SK-N-SH treated with all-trans-retinoic acid at 6 μM for 48 hours (cell line): ENCODE data around the gene SYK.

Experiments used
- ATAC-seq: fragments of 200-7000 bp; cut with Tn5 transposase; 3 replicates; pipeline ENCODE4 v1.9.1; 2020; ENCODE audit warnings: mild to moderate bottlenecking, moderate library complexity
- BACH2 ChIP-seq: fragments of 250-450 bp; sonication (Bioruptor Pico); IDR thresholded peaks from 2 replicates; pipeline ENCODE4 v1.9.0; 2021; ENCODE audit warnings: mild to moderate bottlenecking, borderline replicate concordance
- CSDC2 ChIP-seq: fragments of 250-450 bp; sonication (Bioruptor Pico); IDR thresholded peaks from 2 replicates; pipeline ENCODE4 v1.5.0; 2020; ENCODE audit warnings: mild to moderate bottlenecking, moderate library complexity
- ESRRG ChIP-seq: fragments of 250-450 bp; sonication (Bioruptor Pico); IDR thresholded peaks from 2 replicates; pipeline ENCODE4 v1.6.1; 2021; ENCODE audit warnings: mild to moderate bottlenecking
- GLIS3 ChIP-seq: fragments of 250-450 bp; sonication (Bioruptor Pico); IDR thresholded peaks from 2 replicates; pipeline ENCODE4 v1.5.0; 2020; ENCODE audit warnings: mild to moderate bottlenecking, moderate library complexity
- ISL1 ChIP-seq: fragments of 250-450 bp; sonication (Bioruptor Pico); IDR thresholded peaks from 2 replicates; pipeline ENCODE4 v2.1.2; 2022; ENCODE audit warnings: mild to moderate bottlenecking, moderate library complexity
- OSR1 ChIP-seq: fragments of 250-450 bp; sonication (Bioruptor Pico); IDR thresholded peaks from 2 replicates; pipeline ENCODE4 v1.8.0; 2022; ENCODE audit warnings: moderate library complexity, mild to moderate bottlenecking, inconsistent platforms
- PPARA ChIP-seq: fragments of 250-450 bp; sonication (Bioruptor Pico); IDR thresholded peaks from 2 replicates; pipeline ENCODE4 v1.5.0; 2020; ENCODE audit warnings: mild to moderate bottlenecking, borderline replicate concordance
- RARB ChIP-seq: fragments of 250-450 bp; sonication (Bioruptor Pico); IDR thresholded peaks from 2 replicates; pipeline ENCODE4 v1.8.0; 2021; ENCODE audit warnings: mild to moderate bottlenecking, moderate library complexity
- SNAI2 ChIP-seq: fragments of 250-450 bp; sonication (Bioruptor Pico); IDR thresholded peaks from 2 replicates; pipeline ENCODE4 v1.5.0; 2020; ENCODE audit warnings: mild to moderate bottlenecking, moderate library complexity
- TCF4 ChIP-seq: fragments of 250-450 bp; sonication (Bioruptor Pico); IDR thresholded peaks from 2 replicates; pipeline ENCODE4 v1.8.0; 2021; ENCODE audit warnings: mild to moderate bottlenecking, moderate library complexity, borderline replicate concordance
- TOX ChIP-seq: fragments of 250-450 bp; sonication (Bioruptor Pico); IDR thresholded peaks from 2 replicates; pipeline ENCODE4 v1.8.0; 2021; ENCODE audit warnings: mild to moderate bottlenecking, moderate library complexity, borderline replicate concordance
- ZC3H10 ChIP-seq: fragments of 250-450 bp; sonication (Bioruptor Pico); IDR thresholded peaks from 2 replicates; pipeline ENCODE4 v1.5.1; 2021; ENCODE audit warnings: mild to moderate bottlenecking, moderate library complexity
- ZFP3 ChIP-seq: fragments of 250-450 bp; sonication (Bioruptor Pico); IDR thresholded peaks from 2 replicates; pipeline ENCODE4 v1.5.0; 2020; ENCODE audit warnings: mild to moderate bottlenecking, moderate library complexity
- ZFP30 ChIP-seq: fragments of 450-650 bp; formaldehyde crosslinking; IDR thresholded peaks from 2 replicates; pipeline ENCODE4 v1.5.0; 2022; ENCODE audit warnings: mild to moderate bottlenecking, moderate library complexity
- ZNF565 ChIP-seq: fragments of 450-650 bp; formaldehyde crosslinking; conservative IDR thresholded peaks from 2 replicates; pipeline ENCODE4 v1.5.0; 2020; ENCODE audit warnings: low read depth, mild to moderate bottlenecking, moderate library complexity
- ZNF70 ChIP-seq: fragments of 450-650 bp; formaldehyde crosslinking; IDR thresholded peaks from 2 replicates; pipeline ENCODE4 v1.5.0; 2020; ENCODE audit warnings: mild to moderate bottlenecking, moderate library complexity
- ZNF8 ChIP-seq: fragments of 450-650 bp; formaldehyde crosslinking; IDR thresholded peaks from 2 replicates; pipeline ENCODE4 v1.5.0; 2020; ENCODE audit warnings: mild to moderate bottlenecking, moderate library complexity
- TF ChIP-seq, protein P1 (sequence below): fragments of 250-450 bp; sonication (Bioruptor Pico); IDR thresholded peaks from 2 replicates; pipeline ENCODE4 v1.5.1; 2020; ENCODE audit warnings: low read depth, mild to moderate bottlenecking, moderate library complexity
- TF ChIP-seq, protein P2 (sequence below): fragments of 250-450 bp; sonication (Bioruptor Pico); IDR thresholded peaks from 2 replicates; pipeline ENCODE4 v1.8.0; 2021; ENCODE audit warnings: low read depth, mild to moderate bottlenecking, moderate library complexity, borderline replicate concordance
- TF ChIP-seq, protein P3 (sequence below): fragments of 250-450 bp; sonication (Bioruptor Pico); IDR thresholded peaks from 2 replicates; pipeline ENCODE4 v1.5.1; 2021; ENCODE audit warnings: mild to moderate bottlenecking, moderate library complexity
- TF ChIP-seq, protein P4 (sequence below): fragments of 250-450 bp; sonication (Bioruptor Pico); IDR thresholded peaks from 2 replicates; pipeline ENCODE4 v1.8.0; 2020; ENCODE audit warnings: mild to moderate bottlenecking, moderate library complexity, borderline replicate concordance
- TF ChIP-seq, protein P5 (sequence below): fragments of 250-450 bp; sonication (Bioruptor Pico); IDR thresholded peaks from 2 replicates; pipeline ENCODE4 v1.5.0; 2020; ENCODE audit warnings: mild to moderate bottlenecking, moderate library complexity

Gene SYK

DNA sequence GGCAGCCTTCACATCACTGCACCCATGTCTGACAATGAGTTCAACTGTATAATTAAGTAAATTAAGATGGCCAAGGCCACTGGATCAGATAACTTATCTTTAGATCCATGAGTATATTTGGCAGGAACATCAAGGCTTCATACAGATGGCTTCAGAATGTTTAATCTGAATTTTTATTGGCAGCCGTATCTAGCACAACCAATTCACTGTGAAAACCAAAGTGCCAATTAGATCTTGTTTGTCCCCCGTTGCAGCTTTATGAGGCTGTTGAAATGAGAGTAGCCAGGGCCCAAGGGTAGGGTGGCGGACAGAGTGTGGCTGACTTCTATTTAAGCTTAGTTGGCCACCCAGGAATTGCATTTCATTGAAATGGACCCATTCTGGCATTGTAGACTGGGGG is 137.7 kb downstream of the SYK start (continued):
- TF ChIP-seq ISL1 (CRISPR knock-in tag) (no peak), ZNF565 (CRISPR knock-in tag) (no peak)

DNA sequence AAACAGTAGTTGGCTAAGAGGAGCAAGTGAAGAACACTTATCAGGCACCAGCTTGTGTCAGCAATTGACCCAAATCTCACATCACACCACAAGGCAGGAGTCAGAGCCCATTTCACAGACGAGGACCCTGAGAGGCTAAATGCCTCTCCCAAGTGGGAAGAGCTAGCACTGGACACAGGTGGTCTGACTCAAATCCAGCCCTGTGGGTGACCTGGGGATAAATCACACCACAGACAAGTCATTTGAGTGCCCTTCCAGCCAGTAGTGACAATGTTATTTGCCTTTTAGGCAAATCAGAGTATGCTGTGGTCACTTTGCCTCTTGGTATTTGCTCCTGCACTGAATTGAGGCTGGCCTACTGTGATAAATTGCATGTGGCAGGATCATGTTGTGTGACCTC is 138.7 kb downstream of the SYK start:
- TF ChIP-seq GLIS3 (no peak), SNAI2 (CRISPR knock-in tag) (no peak), CSDC2 (CRISPR knock-in tag) (no peak), RARB (CRISPR knock-in tag) (no peak), ZNF8 (CRISPR knock-in tag) (no peak)
- no peak for ATAC-seq

DNA sequence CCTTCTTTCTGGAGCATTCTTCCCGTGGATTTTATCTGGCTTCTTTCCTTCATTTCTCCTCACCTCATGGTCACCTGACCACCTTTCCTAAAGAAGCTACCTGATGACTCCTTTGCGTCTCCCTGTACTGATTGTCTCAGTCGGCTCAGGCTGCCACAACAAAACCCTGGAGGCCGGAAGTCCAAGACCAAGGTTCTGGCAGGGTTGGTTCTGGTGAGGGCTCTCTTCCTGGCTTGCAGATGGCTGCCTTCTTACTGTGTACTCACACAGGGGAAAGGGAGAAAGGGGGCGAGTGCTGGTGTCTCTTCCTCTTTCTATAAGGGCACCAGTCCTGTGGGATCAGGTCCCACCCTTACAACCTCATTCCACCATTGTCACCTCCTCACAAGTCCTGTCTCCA is 140.0 kb downstream of the SYK start:
- TF ChIP-seq ZNF8 (CRISPR knock-in tag) (no peak), TCF4 (CRISPR knock-in tag) (no peak), ZFP3 (CRISPR knock-in tag) (no peak), TOX (CRISPR knock-in tag) (no peak), OSR1 (CRISPR knock-in tag) (no peak), CSDC2 (CRISPR knock-in tag) (no peak), ZC3H10 (no peak), ZFP30 (no peak), ZNF70 (no peak), BACH2 (no peak), RARB (CRISPR knock-in tag) (no peak), PPARA (CRISPR knock-in tag) (no peak), ESRRG (CRISPR knock-in tag) (no peak), GLIS3 (no peak), ZNF565 (CRISPR knock-in tag) (no peak), ISL1 (CRISPR knock-in tag) (no peak)
- TF ChIP-seq, protein P1, sequence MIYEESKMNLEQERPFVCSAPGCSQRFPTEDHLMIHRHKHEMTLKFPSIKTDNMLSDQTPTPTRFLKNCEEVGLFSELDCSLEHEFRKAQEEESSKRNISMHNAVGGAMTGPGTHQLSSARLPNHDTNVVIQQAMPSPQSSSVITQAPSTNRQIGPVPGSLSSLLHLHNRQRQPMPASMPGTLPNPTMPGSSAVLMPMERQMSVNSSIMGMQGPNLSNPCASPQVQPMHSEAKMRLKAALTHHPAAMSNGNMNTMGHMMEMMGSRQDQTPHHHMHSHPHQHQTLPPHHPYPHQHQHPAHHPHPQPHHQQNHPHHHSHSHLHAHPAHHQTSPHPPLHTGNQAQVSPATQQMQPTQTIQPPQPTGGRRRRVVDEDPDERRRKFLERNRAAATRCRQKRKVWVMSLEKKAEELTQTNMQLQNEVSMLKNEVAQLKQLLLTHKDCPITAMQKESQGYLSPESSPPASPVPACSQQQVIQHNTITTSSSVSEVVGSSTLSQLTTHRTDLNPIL (CRISPR knock-in tag) = no peak
- TF ChIP-seq, protein P2, sequence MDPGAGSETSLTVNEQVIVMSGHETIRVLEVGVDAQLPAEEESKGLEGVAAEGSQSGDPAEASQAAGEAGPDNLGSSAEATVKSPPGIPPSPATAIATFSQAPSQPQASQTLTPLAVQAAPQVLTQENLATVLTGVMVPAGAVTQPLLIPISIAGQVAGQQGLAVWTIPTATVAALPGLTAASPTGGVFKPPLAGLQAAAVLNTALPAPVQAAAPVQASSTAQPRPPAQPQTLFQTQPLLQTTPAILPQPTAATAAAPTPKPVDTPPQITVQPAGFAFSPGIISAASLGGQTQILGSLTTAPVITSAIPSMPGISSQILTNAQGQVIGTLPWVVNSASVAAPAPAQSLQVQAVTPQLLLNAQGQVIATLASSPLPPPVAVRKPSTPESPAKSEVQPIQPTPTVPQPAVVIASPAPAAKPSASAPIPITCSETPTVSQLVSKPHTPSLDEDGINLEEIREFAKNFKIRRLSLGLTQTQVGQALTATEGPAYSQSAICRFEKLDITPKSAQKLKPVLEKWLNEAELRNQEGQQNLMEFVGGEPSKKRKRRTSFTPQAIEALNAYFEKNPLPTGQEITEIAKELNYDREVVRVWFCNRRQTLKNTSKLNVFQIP (CRISPR knock-in tag) = no peak
- TF ChIP-seq, protein P3, sequence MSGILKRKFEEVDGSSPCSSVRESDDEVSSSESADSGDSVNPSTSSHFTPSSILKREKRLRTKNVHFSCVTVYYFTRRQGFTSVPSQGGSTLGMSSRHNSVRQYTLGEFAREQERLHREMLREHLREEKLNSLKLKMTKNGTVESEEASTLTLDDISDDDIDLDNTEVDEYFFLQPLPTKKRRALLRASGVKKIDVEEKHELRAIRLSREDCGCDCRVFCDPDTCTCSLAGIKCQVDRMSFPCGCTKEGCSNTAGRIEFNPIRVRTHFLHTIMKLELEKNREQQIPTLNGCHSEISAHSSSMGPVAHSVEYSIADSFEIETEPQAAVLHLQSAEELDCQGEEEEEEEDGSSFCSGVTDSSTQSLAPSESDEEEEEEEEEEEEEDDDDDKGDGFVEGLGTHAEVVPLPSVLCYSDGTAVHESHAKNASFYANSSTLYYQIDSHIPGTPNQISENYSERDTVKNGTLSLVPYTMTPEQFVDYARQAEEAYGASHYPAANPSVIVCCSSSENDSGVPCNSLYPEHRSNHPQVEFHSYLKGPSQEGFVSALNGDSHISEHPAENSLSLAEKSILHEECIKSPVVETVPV (CRISPR knock-in tag) = no peak
- no peak for ATAC-seq

DNA sequence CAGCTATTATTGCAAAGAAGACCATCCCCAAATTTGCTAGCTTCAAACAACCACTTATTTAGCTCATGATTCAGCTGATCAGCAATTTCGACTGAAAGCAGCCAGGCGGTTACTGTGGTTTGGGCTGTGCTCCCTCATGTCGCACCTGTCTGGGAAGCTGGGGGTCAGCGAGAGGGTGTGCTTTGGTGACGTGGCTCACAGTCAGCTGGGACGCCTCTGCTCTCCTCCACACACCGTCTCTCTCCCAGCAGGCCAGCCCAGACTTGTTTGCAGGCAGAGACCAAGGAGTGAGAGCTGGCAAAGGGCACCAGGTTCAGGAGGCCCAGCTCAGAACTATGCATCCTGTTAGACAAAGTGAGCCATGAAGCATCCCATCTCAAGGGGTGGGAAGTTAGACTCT is 140.9 kb downstream of the SYK start:
- no peak for TF ChIP-seq ESRRG (CRISPR knock-in tag)
- TF ChIP-seq OSR1 (CRISPR knock-in tag) = no peak
- TF ChIP-seq, protein P4, sequence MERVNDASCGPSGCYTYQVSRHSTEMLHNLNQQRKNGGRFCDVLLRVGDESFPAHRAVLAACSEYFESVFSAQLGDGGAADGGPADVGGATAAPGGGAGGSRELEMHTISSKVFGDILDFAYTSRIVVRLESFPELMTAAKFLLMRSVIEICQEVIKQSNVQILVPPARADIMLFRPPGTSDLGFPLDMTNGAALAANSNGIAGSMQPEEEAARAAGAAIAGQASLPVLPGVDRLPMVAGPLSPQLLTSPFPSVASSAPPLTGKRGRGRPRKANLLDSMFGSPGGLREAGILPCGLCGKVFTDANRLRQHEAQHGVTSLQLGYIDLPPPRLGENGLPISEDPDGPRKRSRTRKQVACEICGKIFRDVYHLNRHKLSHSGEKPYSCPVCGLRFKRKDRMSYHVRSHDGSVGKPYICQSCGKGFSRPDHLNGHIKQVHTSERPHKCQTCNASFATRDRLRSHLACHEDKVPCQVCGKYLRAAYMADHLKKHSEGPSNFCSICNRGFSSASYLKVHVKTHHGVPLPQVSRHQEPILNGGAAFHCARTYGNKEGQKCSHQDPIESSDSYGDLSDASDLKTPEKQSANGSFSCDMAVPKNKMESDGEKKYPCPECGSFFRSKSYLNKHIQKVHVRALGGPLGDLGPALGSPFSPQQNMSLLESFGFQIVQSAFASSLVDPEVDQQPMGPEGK (CRISPR knock-in tag) = no peak
- TF ChIP-seq ZNF70 = no peak
- TF ChIP-seq ZFP30 = no peak
- no peak for TF ChIP-seq PPARA (CRISPR knock-in tag)
- no peak for TF ChIP-seq RARB (CRISPR knock-in tag)
- no peak for TF ChIP-seq TCF4 (CRISPR knock-in tag)
- TF ChIP-seq SNAI2 (CRISPR knock-in tag) = no peak
- no peak for TF ChIP-seq ISL1 (CRISPR knock-in tag)
- TF ChIP-seq ZNF8 (CRISPR knock-in tag) = no peak
- no peak for TF ChIP-seq BACH2
- no peak for TF ChIP-seq ZNF565 (CRISPR knock-in tag)
- TF ChIP-seq, all 23 proteins: peak for 0
- no peak for ATAC-seq

DNA sequence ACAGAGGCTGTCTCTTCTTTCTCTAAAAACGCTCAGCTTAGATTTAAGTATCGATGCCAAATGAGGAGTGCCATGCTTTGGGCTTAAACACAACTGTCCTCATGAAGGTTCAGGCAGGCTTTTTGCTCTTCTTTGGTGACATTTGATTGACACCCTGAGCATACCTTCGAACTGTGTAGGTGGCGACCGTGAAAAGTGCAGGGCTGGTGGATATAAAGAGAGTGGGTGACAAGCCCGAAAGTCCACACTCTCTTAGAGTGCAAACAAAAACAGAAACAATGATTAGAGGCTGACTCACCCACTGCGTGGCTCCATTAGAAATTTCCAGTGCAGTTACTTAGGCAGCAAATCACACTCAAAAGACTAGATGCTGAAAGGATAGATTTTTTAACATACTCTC is 141.7 kb downstream of the SYK start:
- ATAC-seq = no peak
- TF ChIP-seq, protein P5, sequence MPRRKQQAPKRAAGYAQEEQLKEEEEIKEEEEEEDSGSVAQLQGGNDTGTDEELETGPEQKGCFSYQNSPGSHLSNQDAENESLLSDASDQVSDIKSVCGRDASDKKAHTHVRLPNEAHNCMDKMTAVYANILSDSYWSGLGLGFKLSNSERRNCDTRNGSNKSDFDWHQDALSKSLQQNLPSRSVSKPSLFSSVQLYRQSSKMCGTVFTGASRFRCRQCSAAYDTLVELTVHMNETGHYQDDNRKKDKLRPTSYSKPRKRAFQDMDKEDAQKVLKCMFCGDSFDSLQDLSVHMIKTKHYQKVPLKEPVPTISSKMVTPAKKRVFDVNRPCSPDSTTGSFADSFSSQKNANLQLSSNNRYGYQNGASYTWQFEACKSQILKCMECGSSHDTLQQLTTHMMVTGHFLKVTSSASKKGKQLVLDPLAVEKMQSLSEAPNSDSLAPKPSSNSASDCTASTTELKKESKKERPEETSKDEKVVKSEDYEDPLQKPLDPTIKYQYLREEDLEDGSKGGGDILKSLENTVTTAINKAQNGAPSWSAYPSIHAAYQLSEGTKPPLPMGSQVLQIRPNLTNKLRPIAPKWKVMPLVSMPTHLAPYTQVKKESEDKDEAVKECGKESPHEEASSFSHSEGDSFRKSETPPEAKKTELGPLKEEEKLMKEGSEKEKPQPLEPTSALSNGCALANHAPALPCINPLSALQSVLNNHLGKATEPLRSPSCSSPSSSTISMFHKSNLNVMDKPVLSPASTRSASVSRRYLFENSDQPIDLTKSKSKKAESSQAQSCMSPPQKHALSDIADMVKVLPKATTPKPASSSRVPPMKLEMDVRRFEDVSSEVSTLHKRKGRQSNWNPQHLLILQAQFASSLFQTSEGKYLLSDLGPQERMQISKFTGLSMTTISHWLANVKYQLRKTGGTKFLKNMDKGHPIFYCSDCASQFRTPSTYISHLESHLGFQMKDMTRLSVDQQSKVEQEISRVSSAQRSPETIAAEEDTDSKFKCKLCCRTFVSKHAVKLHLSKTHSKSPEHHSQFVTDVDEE (CRISPR knock-in tag) = no peak
- TF ChIP-seq BACH2 = no peak
- no peak for TF ChIP-seq TCF4 (CRISPR knock-in tag)
- TF ChIP-seq ZNF565 (CRISPR knock-in tag) = no peak
- TF ChIP-seq ZNF70 = no peak
- no peak for TF ChIP-seq RARB (CRISPR knock-in tag)
- TF ChIP-seq, protein P1 (CRISPR knock-in tag) = no peak
